HEK293 (cell line): ENCODE data around the gene APBB2.

Experiments
- CTCF ChIA-PET: fragments of 350-600 bp; formaldehyde crosslinking; extraction: SDS; loops from one replicate; lab custom pipeline; 2021; ENCODE audit warnings: antibody characterized with exemption; lab: Yijun Ruan, JAX
- POLR2A ChIA-PET: fragments of 300-600 bp; formaldehyde crosslinking; extraction: SDS; loops from one replicate; lab custom pipeline; 2020; ENCODE audit warnings: antibody characterized with exemption, inconsistent platforms; lab: Yijun Ruan, JAX
- H3K27ac ChIP-seq: fragments of 200-500 bp; sonication (Bioruptor generic); 2 replicates; pipeline ENCODE4 v1.5.1; 2014; ENCODE audit warnings: low read depth, low read length, control low read depth, inconsistent platforms; ENCODE audit errors: extremely low read depth
- H3K36me3 ChIP-seq, 2 experiments: fragments of 200-500 bp in 1 of 2; sonication (Bioruptor generic) in 1 of 2; 1 replicate in 1 of 2; 2 replicates in 1 of 2; pipeline ENCODE4 v1.5.1; 2014 to 2017; ENCODE audit warnings: inconsistent platforms in 2 of 2, low read length in 2 of 2; ENCODE audit not compliant: control insufficient read depth in 2 of 2, insufficient read depth in 1 of 2
- H3K4me1 ChIP-seq: fragments of 200-500 bp; sonication (Bioruptor generic); 2 replicates; pipeline ENCODE4 v1.5.1; 2014; ENCODE audit warnings: mild to moderate bottlenecking, low read length, inconsistent platforms; ENCODE audit not compliant: control insufficient read depth, insufficient read depth
- H3K4me3 ChIP-seq: 2 replicates; pipeline ENCODE4 v1.5.1; 2011; ENCODE audit warnings: low read depth, mild to moderate bottlenecking, control low read depth, low read length, moderate library complexity
- H3K9me3 ChIP-seq: fragments of 200-500 bp; sonication (Bioruptor generic); 2 replicates; pipeline ENCODE4 v1.5.1; 2014; ENCODE audit warnings: low read depth, low read length, inconsistent platforms; ENCODE audit not compliant: control insufficient read depth, insufficient read depth
- SETDB1 ChIP-seq: IDR thresholded peaks from one replicate; pipeline ENCODE4 v1.6.1; 2017; ENCODE audit warnings: mild to moderate bottlenecking, low read length, moderate library complexity, mixed read lengths; ENCODE audit not compliant: insufficient read length
- ZBTB8A ChIP-seq: fragments of 450-650 bp; formaldehyde crosslinking; IDR thresholded peaks from 2 replicates; pipeline ENCODE4 v1.5.1; 2016; ENCODE audit warnings: missing biosample characterization, missing genetic modification characterization
- ZEB2 ChIP-seq: fragments of 450-650 bp; formaldehyde crosslinking; IDR thresholded peaks from 2 replicates; pipeline ENCODE4 v1.5.1; 2016; ENCODE audit warnings: missing biosample characterization, missing genetic modification characterization
- ZFP37 ChIP-seq: fragments of 450-650 bp; formaldehyde crosslinking; IDR thresholded peaks from 2 replicates; pipeline ENCODE4 v1.5.1; 2016; ENCODE audit warnings: missing biosample characterization, missing genetic modification characterization
- ZFP41 ChIP-seq: fragments of 450-650 bp; formaldehyde crosslinking; IDR thresholded peaks from 2 replicates; pipeline ENCODE4 v1.5.1; 2016; ENCODE audit warnings: missing biosample characterization, missing genetic modification characterization, borderline replicate concordance
- ZIC2 ChIP-seq: fragments of 450-650 bp; formaldehyde crosslinking; IDR thresholded peaks from 2 replicates; pipeline ENCODE4 v1.5.1; 2016; ENCODE audit warnings: missing biosample characterization, missing genetic modification characterization
- ZNF132 ChIP-seq: fragments of 450-650 bp; formaldehyde crosslinking; IDR thresholded peaks from 2 replicates; pipeline ENCODE4 v1.5.1; 2017; ENCODE audit warnings: missing biosample characterization, missing genetic modification characterization, borderline replicate concordance
- ZNF221 ChIP-seq: fragments of 450-650 bp; formaldehyde crosslinking; IDR thresholded peaks from 2 replicates; pipeline ENCODE4 v1.5.1; 2017; ENCODE audit warnings: missing biosample characterization, missing genetic modification characterization, borderline replicate concordance
- ZNF302 ChIP-seq: fragments of 450-650 bp; formaldehyde crosslinking; IDR thresholded peaks from 2 replicates; pipeline ENCODE4 v1.5.1; 2016; ENCODE audit warnings: missing biosample characterization, missing genetic modification characterization, low read depth
- ZNF426 ChIP-seq: fragments of 450-650 bp; formaldehyde crosslinking; IDR thresholded peaks from 2 replicates; pipeline ENCODE4 v1.5.1; 2017; ENCODE audit warnings: missing biosample characterization, missing genetic modification characterization, mild to moderate bottlenecking, inconsistent platforms, moderate library complexity
- ZNF558 ChIP-seq: fragments of 450-650 bp; formaldehyde crosslinking; IDR thresholded peaks from 2 replicates; pipeline ENCODE4 v1.5.1; 2016; ENCODE audit warnings: missing biosample characterization, missing genetic modification characterization
- ZNF623 ChIP-seq: fragments of 450-650 bp; formaldehyde crosslinking; IDR thresholded peaks from 2 replicates; pipeline ENCODE4 v1.5.1; 2016; ENCODE audit warnings: missing biosample characterization, missing genetic modification characterization
- ZNF658 ChIP-seq: fragments of 450-650 bp; formaldehyde crosslinking; IDR thresholded peaks from 2 replicates; pipeline ENCODE4; 2016; ENCODE audit warnings: missing biosample characterization, missing genetic modification characterization
- ZXDB ChIP-seq: fragments of 450-650 bp; formaldehyde crosslinking; IDR thresholded peaks from 2 replicates; pipeline ENCODE4 v1.5.1; 2016; ENCODE audit warnings: missing biosample characterization, missing genetic modification characterization
- TF ChIP-seq, protein P1 (sequence below): fragments of 450-650 bp; formaldehyde crosslinking; IDR thresholded peaks from 2 replicates; pipeline ENCODE4 v1.5.1; 2017; ENCODE audit warnings: missing biosample characterization, missing genetic modification characterization
- TF ChIP-seq, protein P2 (sequence below): fragments of 450-650 bp; formaldehyde crosslinking; IDR thresholded peaks from 2 replicates; pipeline ENCODE4 v1.5.1; 2017; ENCODE audit warnings: missing biosample characterization, missing genetic modification characterization
- TF ChIP-seq, protein P3 (sequence below): fragments of 450-650 bp; formaldehyde crosslinking; IDR thresholded peaks from 2 replicates; pipeline ENCODE4 v1.5.1; 2016; ENCODE audit warnings: missing biosample characterization, missing genetic modification characterization, low read depth
- TF ChIP-seq, protein P4 (sequence below): fragments of 450-650 bp; formaldehyde crosslinking; conservative IDR thresholded peaks from 2 replicates; pipeline ENCODE4 v1.5.1; 2016; ENCODE audit warnings: low read depth, missing biosample characterization, missing genetic modification characterization
- TF ChIP-seq, protein P5 (sequence below): fragments of 450-650 bp; formaldehyde crosslinking; IDR thresholded peaks from 2 replicates; pipeline ENCODE4 v1.5.1; 2016; ENCODE audit warnings: missing biosample characterization, missing genetic modification characterization
- TF ChIP-seq, protein P6 (sequence below): fragments of 450-650 bp; formaldehyde crosslinking; IDR thresholded peaks from 2 replicates; pipeline ENCODE4 v1.5.1; 2017; ENCODE audit warnings: missing biosample characterization, missing genetic modification characterization
- TF ChIP-seq, protein P7 (sequence below): fragments of 450-650 bp; formaldehyde crosslinking; IDR thresholded peaks from 2 replicates; pipeline ENCODE4 v1.5.1; 2016; ENCODE audit warnings: missing biosample characterization, missing genetic modification characterization

The APBB2 gene

DNA sequence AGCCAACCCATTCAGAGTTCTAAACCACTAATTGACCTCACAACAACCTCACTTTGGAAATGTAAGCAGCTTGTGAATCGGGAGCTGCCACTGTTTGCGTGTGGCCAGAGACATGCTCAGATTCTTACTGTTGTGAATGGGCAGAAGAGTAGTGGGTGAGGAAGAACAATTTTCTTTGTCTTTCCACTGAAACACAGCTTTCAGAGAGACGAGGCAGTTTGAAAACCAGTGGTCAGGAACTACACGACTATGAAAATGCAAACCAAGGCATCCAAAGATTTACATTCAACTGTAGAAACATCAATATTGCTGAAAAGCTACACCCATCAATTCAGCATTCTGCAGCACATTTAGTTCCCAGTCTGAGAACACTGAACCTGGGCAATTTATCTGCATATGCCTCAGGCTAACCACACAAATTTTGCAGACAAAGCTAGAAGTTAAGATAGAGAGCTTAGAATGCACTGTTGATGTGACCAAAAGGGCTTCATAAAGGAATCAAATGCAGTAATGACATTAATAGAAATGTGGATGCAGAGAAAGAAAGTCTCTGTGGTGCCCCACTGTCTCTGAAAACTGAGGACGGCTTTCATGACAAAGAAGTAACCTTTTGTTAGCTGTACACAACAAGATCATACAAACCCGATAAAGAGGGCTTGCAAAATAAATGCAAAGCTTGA is 134.3 kb downstream of the APBB2 start (continued):
- TF ChIP-seq, protein P1, sequence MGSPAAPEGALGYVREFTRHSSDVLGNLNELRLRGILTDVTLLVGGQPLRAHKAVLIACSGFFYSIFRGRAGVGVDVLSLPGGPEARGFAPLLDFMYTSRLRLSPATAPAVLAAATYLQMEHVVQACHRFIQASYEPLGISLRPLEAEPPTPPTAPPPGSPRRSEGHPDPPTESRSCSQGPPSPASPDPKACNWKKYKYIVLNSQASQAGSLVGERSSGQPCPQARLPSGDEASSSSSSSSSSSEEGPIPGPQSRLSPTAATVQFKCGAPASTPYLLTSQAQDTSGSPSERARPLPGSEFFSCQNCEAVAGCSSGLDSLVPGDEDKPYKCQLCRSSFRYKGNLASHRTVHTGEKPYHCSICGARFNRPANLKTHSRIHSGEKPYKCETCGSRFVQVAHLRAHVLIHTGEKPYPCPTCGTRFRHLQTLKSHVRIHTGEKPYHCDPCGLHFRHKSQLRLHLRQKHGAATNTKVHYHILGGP, result no peak

DNA sequence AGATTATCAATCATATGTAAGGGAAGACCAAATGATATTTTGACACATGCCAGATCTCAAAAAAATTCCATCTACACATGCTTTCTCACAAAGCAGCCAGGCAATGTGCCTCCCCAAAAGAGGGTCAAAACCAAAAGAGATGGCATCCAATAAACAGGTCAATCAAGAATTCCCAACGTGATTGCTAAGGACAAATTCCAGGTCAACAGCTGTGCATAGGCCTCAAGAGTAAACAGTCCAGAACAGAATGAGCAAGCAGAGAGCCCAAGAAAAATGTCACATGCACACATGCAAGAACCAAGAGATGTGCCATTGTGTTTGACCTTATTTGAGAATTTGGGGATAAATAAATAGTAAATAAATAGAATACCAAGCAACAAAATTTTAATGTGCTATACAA is 136.7 kb downstream of the APBB2 start:
- TF ChIP-seq, protein P2, sequence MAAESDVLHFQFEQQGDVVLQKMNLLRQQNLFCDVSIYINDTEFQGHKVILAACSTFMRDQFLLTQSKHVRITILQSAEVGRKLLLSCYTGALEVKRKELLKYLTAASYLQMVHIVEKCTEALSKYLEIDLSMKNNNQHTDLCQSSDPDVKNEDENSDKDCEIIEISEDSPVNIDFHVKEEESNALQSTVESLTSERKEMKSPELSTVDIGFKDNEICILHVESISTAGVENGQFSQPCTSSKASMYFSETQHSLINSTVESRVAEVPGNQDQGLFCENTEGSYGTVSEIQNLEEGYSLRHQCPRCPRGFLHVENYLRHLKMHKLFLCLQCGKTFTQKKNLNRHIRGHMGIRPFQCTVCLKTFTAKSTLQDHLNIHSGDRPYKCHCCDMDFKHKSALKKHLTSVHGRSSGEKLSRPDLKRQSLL, result no peak
- no peak for TF ChIP-seq ZNF426 (tag by site-specific recombination)
- TF ChIP-seq ZNF132 (tag by site-specific recombination), result no peak
- TF ChIP-seq, protein P3, sequence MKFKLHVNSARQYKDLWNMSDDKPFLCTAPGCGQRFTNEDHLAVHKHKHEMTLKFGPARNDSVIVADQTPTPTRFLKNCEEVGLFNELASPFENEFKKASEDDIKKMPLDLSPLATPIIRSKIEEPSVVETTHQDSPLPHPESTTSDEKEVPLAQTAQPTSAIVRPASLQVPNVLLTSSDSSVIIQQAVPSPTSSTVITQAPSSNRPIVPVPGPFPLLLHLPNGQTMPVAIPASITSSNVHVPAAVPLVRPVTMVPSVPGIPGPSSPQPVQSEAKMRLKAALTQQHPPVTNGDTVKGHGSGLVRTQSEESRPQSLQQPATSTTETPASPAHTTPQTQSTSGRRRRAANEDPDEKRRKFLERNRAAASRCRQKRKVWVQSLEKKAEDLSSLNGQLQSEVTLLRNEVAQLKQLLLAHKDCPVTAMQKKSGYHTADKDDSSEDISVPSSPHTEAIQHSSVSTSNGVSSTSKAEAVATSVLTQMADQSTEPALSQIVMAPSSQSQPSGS, result no peak
- no peak for TF ChIP-seq ZEB2 (tag by site-specific recombination)
- TF ChIP-seq ZNF221 (tag by site-specific recombination), result no peak
- no peak for TF ChIP-seq ZNF302
- no peak for TF ChIP-seq ZNF558 (tag by site-specific recombination)
- TF ChIP-seq, protein P4, sequence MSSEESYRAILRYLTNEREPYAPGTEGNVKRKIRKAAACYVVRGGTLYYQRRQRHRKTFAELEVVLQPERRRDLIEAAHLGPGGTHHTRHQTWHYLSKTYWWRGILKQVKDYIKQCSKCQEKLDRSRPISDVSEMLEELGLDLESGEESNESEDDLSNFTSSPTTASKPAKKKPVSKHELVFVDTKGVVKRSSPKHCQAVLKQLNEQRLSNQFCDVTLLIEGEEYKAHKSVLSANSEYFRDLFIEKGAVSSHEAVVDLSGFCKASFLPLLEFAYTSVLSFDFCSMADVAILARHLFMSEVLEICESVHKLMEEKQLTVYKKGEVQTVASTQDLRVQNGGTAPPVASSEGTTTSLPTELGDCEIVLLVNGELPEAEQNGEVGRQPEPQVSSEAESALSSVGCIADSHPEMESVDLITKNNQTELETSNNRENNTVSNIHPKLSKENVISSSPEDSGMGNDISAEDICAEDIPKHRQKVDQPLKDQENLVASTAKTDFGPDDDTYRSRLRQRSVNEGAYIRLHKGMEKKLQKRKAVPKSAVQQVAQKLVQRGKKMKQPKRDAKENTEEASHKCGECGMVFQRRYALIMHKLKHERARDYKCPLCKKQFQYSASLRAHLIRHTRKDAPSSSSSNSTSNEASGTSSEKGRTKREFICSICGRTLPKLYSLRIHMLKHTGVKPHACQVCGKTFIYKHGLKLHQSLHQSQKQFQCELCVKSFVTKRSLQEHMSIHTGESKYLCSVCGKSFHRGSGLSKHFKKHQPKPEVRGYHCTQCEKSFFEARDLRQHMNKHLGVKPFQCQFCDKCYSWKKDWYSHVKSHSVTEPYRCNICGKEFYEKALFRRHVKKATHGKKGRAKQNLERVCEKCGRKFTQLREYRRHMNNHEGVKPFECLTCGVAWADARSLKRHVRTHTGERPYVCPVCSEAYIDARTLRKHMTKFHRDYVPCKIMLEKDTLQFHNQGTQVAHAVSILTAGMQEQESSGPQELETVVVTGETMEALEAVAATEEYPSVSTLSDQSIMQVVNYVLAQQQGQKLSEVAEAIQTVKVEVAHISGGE (tag by site-specific recombination), result no peak
- TF ChIP-seq ZFP37, result no peak
- TF ChIP-seq ZNF658 (tag by site-specific recombination), result no peak
- TF ChIP-seq, protein P5, sequence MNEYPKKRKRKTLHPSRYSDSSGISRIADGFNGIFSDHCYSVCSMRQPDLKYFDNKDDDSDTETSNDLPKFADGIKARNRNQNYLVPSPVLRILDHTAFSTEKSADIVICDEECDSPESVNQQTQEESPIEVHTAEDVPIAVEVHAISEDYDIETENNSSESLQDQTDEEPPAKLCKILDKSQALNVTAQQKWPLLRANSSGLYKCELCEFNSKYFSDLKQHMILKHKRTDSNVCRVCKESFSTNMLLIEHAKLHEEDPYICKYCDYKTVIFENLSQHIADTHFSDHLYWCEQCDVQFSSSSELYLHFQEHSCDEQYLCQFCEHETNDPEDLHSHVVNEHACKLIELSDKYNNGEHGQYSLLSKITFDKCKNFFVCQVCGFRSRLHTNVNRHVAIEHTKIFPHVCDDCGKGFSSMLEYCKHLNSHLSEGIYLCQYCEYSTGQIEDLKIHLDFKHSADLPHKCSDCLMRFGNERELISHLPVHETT, result no peak
- TF ChIP-seq SETDB1, result no peak
- TF ChIP-seq ZNF623 (tag by site-specific recombination), result no peak
- TF ChIP-seq ZBTB8A, result no peak
- TF ChIP-seq, protein P6, sequence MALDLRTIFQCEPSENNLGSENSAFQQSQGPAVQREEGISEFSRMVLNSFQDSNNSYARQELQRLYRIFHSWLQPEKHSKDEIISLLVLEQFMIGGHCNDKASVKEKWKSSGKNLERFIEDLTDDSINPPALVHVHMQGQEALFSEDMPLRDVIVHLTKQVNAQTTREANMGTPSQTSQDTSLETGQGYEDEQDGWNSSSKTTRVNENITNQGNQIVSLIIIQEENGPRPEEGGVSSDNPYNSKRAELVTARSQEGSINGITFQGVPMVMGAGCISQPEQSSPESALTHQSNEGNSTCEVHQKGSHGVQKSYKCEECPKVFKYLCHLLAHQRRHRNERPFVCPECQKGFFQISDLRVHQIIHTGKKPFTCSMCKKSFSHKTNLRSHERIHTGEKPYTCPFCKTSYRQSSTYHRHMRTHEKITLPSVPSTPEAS, result no peak
- TF ChIP-seq ZXDB, result no peak
- TF ChIP-seq, protein P7, sequence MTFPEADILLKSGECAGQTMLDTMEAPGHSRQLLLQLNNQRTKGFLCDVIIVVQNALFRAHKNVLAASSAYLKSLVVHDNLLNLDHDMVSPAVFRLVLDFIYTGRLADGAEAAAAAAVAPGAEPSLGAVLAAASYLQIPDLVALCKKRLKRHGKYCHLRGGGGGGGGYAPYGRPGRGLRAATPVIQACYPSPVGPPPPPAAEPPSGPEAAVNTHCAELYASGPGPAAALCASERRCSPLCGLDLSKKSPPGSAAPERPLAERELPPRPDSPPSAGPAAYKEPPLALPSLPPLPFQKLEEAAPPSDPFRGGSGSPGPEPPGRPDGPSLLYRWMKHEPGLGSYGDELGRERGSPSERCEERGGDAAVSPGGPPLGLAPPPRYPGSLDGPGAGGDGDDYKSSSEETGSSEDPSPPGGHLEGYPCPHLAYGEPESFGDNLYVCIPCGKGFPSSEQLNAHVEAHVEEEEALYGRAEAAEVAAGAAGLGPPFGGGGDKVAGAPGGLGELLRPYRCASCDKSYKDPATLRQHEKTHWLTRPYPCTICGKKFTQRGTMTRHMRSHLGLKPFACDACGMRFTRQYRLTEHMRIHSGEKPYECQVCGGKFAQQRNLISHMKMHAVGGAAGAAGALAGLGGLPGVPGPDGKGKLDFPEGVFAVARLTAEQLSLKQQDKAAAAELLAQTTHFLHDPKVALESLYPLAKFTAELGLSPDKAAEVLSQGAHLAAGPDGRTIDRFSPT (tag by site-specific recombination), result no peak
- no peak for TF ChIP-seq ZIC2
- no peak for TF ChIP-seq ZFP41
- POLR2A ChIA-PET, result no interaction called here

More for the DNA sequence above, 136.7 kb downstream of the APBB2 start:
- Histone ChIP-seq H3K9me3 (no peaks in the 10 kb centered on the region), H3K36me3 (no peaks in the 10 kb centered on the region), H3K4me1 (no peaks in the 10 kb centered on the region), H3K4me3 (no peak overlapping the region), H3K27ac (no peak overlapping the region)
- CTCF ChIA-PET, result no interaction called here
